HCT116 (cell line): ENCODE results near the gene GGCT. TPM values are rescaled to one million over a fixed set of nuclear protein-coding genes. Genes with fewer than 3 reads are reported as not detected.

Experiments
- ATAC-seq: fragments of 200-7000 bp; cut with Tn5 transposase; 2 replicates; pipeline ENCODE4 v1.9.1; 2020; ENCODE audit warnings: mild to moderate bottlenecking, moderate library complexity
- BruUV-seq: library from RNA; stranded (reverse); fragments of 400-500 nt; replicated peaks from 2 replicates; lab custom pipeline; 2021; lab: Mats Ljungman, UMichigan
- CTCF ChIA-PET: fragments of 300-600 bp; sonication (Branson Sonifier 250); formaldehyde crosslinking; loops from one replicate; lab custom pipeline; 2021; ENCODE audit warnings: antibody characterized with exemption; lab: Charles Lee
- POLR2A ChIA-PET: fragments of 300-600, 350-600 bp; sonication (Branson Sonifier 250); formaldehyde crosslinking; loops from one replicate; lab custom pipeline; 2021; ENCODE audit warnings: antibody characterized with exemption; lab: Charles Lee
- RAD21 ChIA-PET, 2 experiments: fragments of 300-600 bp; sonication (Branson Sonifier 250); formaldehyde crosslinking; loops; one replicate each; lab custom pipeline; 2023; ENCODE audit warnings: low total read pairs in 2 of 2; ENCODE audit not compliant: uncharacterized antibody in 2 of 2, unreplicated experiment in 2 of 2, low non-redundant PET in 1 of 2; lab: Charles Lee
- DNase-seq: peaks from one replicate; pipeline ENCODE4 v3.0.0-alpha.2; 2010; ENCODE audit warnings: low read depth, low spot score
- H2AFZ ChIP-seq: fragments of 200-600 bp; shearing (Covaris generic), sonication (generic); 2 replicates; pipeline ENCODE4 v1.6.1; 2017; ENCODE audit warnings: low read depth, mixed run types, mixed read lengths, antibody characterized with exemption, low read length; ENCODE audit not compliant: poor library complexity, severe bottlenecking
- H3K27ac ChIP-seq: 2 replicates; pipeline ENCODE4 v1.5.1; 2012; ENCODE audit warnings: low read depth, low read length
- H3K27me3 ChIP-seq: fragments of 200-600 bp; sonication (generic); 2 replicates; pipeline ENCODE4 v1.6.1; 2016; ENCODE audit warnings: mixed run types, low read length, mixed read lengths; ENCODE audit not compliant: insufficient read depth
- H3K36me3 ChIP-seq, 2 experiments: fragments of 200-500 bp in 1 of 2; fragments of 200-600 bp in 1 of 2; sonication (Bioruptor generic) in 1 of 2; sonication (generic) in 1 of 2; 2 replicates each; pipeline versions ENCODE4 v1.5.1 to v1.6.1; 2014 to 2016; ENCODE audit warnings: low read length in 2 of 2, inconsistent platforms in 1 of 2, mixed read lengths in 1 of 2, mixed run types in 1 of 2; ENCODE audit not compliant: insufficient read depth in 2 of 2, control insufficient read depth in 1 of 2
- H3K4me1 ChIP-seq, 2 experiments: fragments of 200-600 bp in 1 of 2; sonication (generic) in 1 of 2; 2 replicates each; pipeline versions ENCODE4 v1.5.1 to v1.6.1; 2012 to 2017; ENCODE audit warnings: low read length in 2 of 2, inconsistent platforms in 1 of 2, mild to moderate bottlenecking in 1 of 2, mixed read lengths in 1 of 2, mixed run types in 1 of 2, moderate library complexity in 1 of 2; ENCODE audit not compliant: insufficient read depth in 2 of 2, control insufficient read depth in 1 of 2
- H3K4me2 ChIP-seq: fragments of 200-600 bp; sonication (generic); 2 replicates; pipeline ENCODE4 v1.6.1; 2017; ENCODE audit warnings: mixed run types, low read length, mixed read lengths
- H3K4me3 ChIP-seq, 2 experiments: fragments of 200-600 bp in 1 of 2; sonication (generic) in 1 of 2; replicated peaks in 1 of 2; 2 replicates each; pipeline ENCODE4 v1.5.1; 2011 to 2016; ENCODE audit warnings: low read length in 2 of 2, control low read depth in 1 of 2, low read depth in 1 of 2, mild to moderate bottlenecking in 1 of 2, mixed read lengths in 1 of 2, mixed run types in 1 of 2
- H3K79me2 ChIP-seq: fragments of 200-600 bp; sonication (generic); 2 replicates; pipeline ENCODE4 v1.6.1; 2017; ENCODE audit warnings: mild to moderate bottlenecking, mixed run types, low read length, moderate library complexity, mixed read lengths; ENCODE audit not compliant: insufficient read depth
- H3K9ac ChIP-seq: fragments of 200-600 bp; sonication (generic); 2 replicates; pipeline ENCODE4 v1.6.1; 2016; ENCODE audit warnings: low read length, mixed read lengths
- H3K9me2 ChIP-seq: fragments of 200-600 bp; sonication (generic), shearing (Covaris generic); 2 replicates; pipeline ENCODE4 v1.6.1; 2017; ENCODE audit warnings: mixed run types, mild to moderate bottlenecking, moderate library complexity; ENCODE audit not compliant: insufficient read depth
- H3K9me3 ChIP-seq, 2 experiments: fragments of 200-500 bp in 1 of 2; fragments of 200-600 bp in 1 of 2; sonication (Bioruptor generic) in 1 of 2; sonication (generic) in 1 of 2; 2 replicates each; pipeline ENCODE4 v1.6.1; 2014 to 2017; ENCODE audit warnings: low read length in 2 of 2, mixed read lengths in 2 of 2, inconsistent platforms in 1 of 2, low read depth in 1 of 2, mild to moderate bottlenecking in 1 of 2, mixed run types in 1 of 2, moderate library complexity in 1 of 2; ENCODE audit not compliant: control insufficient read depth in 1 of 2, insufficient read depth in 1 of 2
- H4K20me1 ChIP-seq: fragments of 200-600 bp; sonication (generic), shearing (Covaris generic); 2 replicates; pipeline ENCODE4 v1.6.1; 2017; ENCODE audit warnings: mixed run types, mild to moderate bottlenecking, moderate library complexity; ENCODE audit not compliant: insufficient read depth
- ATF3 ChIP-seq: IDR thresholded peaks from 2 replicates; pipeline ENCODE4 v1.6.1; 2012
- ELF1 ChIP-seq: IDR thresholded peaks from 2 replicates; pipeline ENCODE4 v1.6.1; 2012; ENCODE audit warnings: low read depth, borderline replicate concordance
- EZH2 ChIP-seq: fragments of 200-600 bp; sonication (generic); IDR thresholded peaks from 2 replicates; pipeline ENCODE4 v1.6.1; 2017; ENCODE audit warnings: antibody characterized with exemption, mixed run types
- FOSL1 ChIP-seq: IDR thresholded peaks from 2 replicates; pipeline ENCODE4 v1.6.1; 2012; ENCODE audit warnings: low read depth
- JUND ChIP-seq: IDR thresholded peaks from 2 replicates; pipeline ENCODE4 v1.6.1; 2012
- MAX ChIP-seq: IDR thresholded peaks from 2 replicates; pipeline ENCODE4 v1.6.1; 2012
- POLR2A ChIP-seq: IDR thresholded peaks from 2 replicates; pipeline ENCODE4 v1.7.0; 2011; ENCODE audit warnings: borderline replicate concordance; ENCODE audit not compliant: insufficient read depth, insufficient read length; ENCODE audit errors: extremely low read depth
- POLR2AphosphoS5 ChIP-seq: IDR thresholded peaks from 2 replicates; pipeline ENCODE4 v1.6.1; 2011; ENCODE audit warnings: mild to moderate bottlenecking, low read depth, low read length, moderate library complexity
- RAD21 ChIP-seq: IDR thresholded peaks from 2 replicates; pipeline ENCODE4 v1.6.1; 2012; ENCODE audit warnings: low read depth, mild to moderate bottlenecking
- SIN3A ChIP-seq: IDR thresholded peaks from 2 replicates; pipeline ENCODE4 v1.6.1; 2012; ENCODE audit warnings: low read depth
- SP1 ChIP-seq: IDR thresholded peaks from 2 replicates; pipeline ENCODE4 v1.6.1; 2012; ENCODE audit warnings: low read depth
- TCF7L2 ChIP-seq: IDR thresholded peaks from 2 replicates; pipeline ENCODE4 v1.7.0; 2011; ENCODE audit warnings: borderline replicate concordance, inconsistent platforms; ENCODE audit not compliant: insufficient read depth, insufficient read length; ENCODE audit errors: extremely low read depth
- ZBTB33 ChIP-seq: IDR thresholded peaks from 2 replicates; pipeline ENCODE4 v1.6.1; 2011; ENCODE audit warnings: mild to moderate bottlenecking, low read length, moderate library complexity; ENCODE audit not compliant: insufficient replicate concordance; ENCODE audit errors: extremely low read depth
- ZFX ChIP-seq: fragments of 450-650 bp; IDR thresholded peaks from 2 replicates; pipeline ENCODE4 v1.6.1; 2017
- ZNF274 ChIP-seq: fragments of 200-500 bp; sonication (Bioruptor generic); IDR thresholded peaks from 2 replicates; pipeline ENCODE4 v1.6.1; 2014; ENCODE audit warnings: mild to moderate bottlenecking, low read depth, low read length, inconsistent platforms
- intact Hi-C: fragments of 100-400 bp; cut with micrococcal nuclease; formaldehyde crosslinking; loops from 2 replicates; pipeline ENCODE4 v1.10.0; 2022
- total RNA-seq: library from RNA; stranded (reverse); gene quantifications from one replicate; pipeline ENCODE4 v1.2.1, GENCODE V29; 2021; ENCODE audit not compliant: unreplicated experiment
- TF ChIP-seq, protein P1 (sequence below): IDR thresholded peaks from 2 replicates; pipeline ENCODE4 v1.6.1; 2012; ENCODE audit warnings: low read depth
- TF ChIP-seq, protein P2 (sequence below), 3 experiments: fragments of 200-600 bp in 1 of 3; sonication (generic) in 1 of 3; IDR thresholded peaks in 2 of 3; conservative IDR thresholded peaks in 1 of 3; 2 replicates each; pipeline ENCODE4 v1.5.1; 2012 to 2017; ENCODE audit warnings: low read depth in 2 of 3, low read length in 2 of 3, antibody characterized with exemption in 1 of 3, borderline replicate concordance in 1 of 3, control low read depth in 1 of 3, mild to moderate bottlenecking in 1 of 3, mixed read lengths in 1 of 3, mixed run types in 1 of 3, moderate library complexity in 1 of 3; ENCODE audit not compliant: insufficient read depth in 1 of 3

GGCT gene
- total RNA-seq, 1 experiment from 2014 or later: 60.6 TPM

- ATAC-seq (no peak), DNase-seq (no peak)
- Histone ChIP-seq H3K27me3 (no peaks in the 10 kb centered on the region), H3K9me3 (no peaks in the 10 kb centered on the region), H3K27ac (no peak overlapping the region), H3K4me3 (no peak overlapping the region), H3K9ac (no peak overlapping the region), H3K4me2 (no peak overlapping the region), H3K79me2 (no peaks in the 10 kb centered on the region), H4K20me1 (no peaks in the 10 kb centered on the region), H3K9me2 (no peaks in the 10 kb centered on the region), H2AFZ (no peak overlapping the region), H3K4me1 (no peaks in the 10 kb centered on the region), H3K36me3 (no peaks in the 10 kb centered on the region)
- no TSS peak for BruUV-seq
- ChIA-PET CTCF (no interaction called here), RAD21 (no interaction called here), POLR2A (no interaction called here)
- intact Hi-C loops: no loop called here
- TF ChIP-seq ZNF274 (no peak), TCF7L2 (no peak), ELF1 (no peak), SIN3A (no peak), JUND (no peak), POLR2AphosphoS5 (no peak), POLR2A (no peak), ZFX (no peak), SP1 (no peak), ATF3 (no peak), MAX (no peak), ZBTB33 (no peak), EZH2 (no peak), FOSL1 (no peak), RAD21 (no peak)
- TF ChIP-seq, protein P1, sequence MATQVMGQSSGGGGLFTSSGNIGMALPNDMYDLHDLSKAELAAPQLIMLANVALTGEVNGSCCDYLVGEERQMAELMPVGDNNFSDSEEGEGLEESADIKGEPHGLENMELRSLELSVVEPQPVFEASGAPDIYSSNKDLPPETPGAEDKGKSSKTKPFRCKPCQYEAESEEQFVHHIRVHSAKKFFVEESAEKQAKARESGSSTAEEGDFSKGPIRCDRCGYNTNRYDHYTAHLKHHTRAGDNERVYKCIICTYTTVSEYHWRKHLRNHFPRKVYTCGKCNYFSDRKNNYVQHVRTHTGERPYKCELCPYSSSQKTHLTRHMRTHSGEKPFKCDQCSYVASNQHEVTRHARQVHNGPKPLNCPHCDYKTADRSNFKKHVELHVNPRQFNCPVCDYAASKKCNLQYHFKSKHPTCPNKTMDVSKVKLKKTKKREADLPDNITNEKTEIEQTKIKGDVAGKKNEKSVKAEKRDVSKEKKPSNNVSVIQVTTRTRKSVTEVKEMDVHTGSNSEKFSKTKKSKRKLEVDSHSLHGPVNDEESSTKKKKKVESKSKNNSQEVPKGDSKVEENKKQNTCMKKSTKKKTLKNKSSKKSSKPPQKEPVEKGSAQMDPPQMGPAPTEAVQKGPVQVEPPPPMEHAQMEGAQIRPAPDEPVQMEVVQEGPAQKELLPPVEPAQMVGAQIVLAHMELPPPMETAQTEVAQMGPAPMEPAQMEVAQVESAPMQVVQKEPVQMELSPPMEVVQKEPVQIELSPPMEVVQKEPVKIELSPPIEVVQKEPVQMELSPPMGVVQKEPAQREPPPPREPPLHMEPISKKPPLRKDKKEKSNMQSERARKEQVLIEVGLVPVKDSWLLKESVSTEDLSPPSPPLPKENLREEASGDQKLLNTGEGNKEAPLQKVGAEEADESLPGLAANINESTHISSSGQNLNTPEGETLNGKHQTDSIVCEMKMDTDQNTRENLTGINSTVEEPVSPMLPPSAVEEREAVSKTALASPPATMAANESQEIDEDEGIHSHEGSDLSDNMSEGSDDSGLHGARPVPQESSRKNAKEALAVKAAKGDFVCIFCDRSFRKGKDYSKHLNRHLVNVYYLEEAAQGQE: no peak
- TF ChIP-seq, protein P2, sequence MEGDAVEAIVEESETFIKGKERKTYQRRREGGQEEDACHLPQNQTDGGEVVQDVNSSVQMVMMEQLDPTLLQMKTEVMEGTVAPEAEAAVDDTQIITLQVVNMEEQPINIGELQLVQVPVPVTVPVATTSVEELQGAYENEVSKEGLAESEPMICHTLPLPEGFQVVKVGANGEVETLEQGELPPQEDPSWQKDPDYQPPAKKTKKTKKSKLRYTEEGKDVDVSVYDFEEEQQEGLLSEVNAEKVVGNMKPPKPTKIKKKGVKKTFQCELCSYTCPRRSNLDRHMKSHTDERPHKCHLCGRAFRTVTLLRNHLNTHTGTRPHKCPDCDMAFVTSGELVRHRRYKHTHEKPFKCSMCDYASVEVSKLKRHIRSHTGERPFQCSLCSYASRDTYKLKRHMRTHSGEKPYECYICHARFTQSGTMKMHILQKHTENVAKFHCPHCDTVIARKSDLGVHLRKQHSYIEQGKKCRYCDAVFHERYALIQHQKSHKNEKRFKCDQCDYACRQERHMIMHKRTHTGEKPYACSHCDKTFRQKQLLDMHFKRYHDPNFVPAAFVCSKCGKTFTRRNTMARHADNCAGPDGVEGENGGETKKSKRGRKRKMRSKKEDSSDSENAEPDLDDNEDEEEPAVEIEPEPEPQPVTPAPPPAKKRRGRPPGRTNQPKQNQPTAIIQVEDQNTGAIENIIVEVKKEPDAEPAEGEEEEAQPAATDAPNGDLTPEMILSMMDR (IDR thresholded peaks at IDR 0.05 in 2 of 3, conservative IDR thresholded peaks at IDR 0.05 in 1 of 3; ENCODE audit: borderline replicate concordance in 1 of 3, insufficient read depth in 1 of 3, low read depth in 2 of 3, low read length in 2 of 3): no peak
These were observed 26.7 kb upstream of the GGCT start for GRCh38 chr7:30531286-30531685.
